ENCODE results near the gene CDC14A.
"Not testable (repeated sequence)": the region's sequence is repeated elsewhere in the genome, so short reads cannot be mapped to it uniquely, and the experiment has no call there.

CDC14A gene

DNA sequence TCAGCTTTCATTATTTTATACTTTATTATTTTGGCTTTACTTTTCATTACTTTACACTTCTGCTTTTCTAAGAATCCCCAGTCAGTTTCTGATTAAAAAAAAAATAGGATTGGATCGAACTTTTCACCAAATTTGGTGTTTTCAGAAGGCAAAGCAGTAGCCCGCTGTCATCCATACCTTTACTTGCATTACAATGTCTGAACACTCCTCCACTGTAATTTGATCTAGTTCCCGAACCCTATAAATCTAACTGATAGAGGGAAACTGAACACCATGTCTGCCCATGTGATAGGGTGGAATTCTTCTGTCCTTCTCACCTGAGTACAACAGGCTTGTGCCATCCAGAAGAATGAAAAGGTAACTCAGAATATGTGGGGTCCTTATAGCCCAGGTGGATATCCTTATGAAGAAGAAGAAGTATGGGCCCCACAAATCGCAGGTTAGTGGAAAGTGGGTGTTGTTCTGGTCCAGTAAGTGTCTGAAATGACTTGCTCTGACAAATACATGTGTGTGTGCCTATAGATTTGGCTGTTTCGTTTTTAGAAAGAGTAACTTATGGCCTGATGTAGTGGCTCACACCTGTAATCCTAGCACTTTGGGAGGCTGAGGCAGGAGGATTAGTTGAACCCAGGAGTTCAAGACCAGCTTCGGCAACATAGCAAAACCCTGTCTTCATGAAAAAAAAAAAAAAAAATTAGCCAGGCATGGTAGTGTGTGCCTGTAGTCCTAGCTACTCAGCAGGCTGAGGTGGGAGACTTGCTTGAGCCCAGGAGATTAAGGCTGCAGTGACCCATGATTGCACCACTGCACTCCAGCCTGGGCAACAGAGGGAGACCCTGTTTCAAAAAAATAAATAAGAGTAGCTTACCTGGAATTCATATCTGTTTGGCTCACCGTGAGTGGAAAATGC, 26.6 kb upstream of the CDC14A start:
- no peaks in the 10 kb centered on the region for H3K27me3 Mint-ChIP-seq
- peaks cover 14% of the 10 kb centered on the region for H3K4me1 Mint-ChIP-seq
- peaks cover 5 to 16% of the 10 kb centered on the region in 2 donors for H3K9me3 Mint-ChIP-seq
- ATAC-seq (no peak), DNase-seq (no peak)
- no peak overlapping the region for H3K4me3 Mint-ChIP-seq
- no peak overlapping the region for H3K27ac Mint-ChIP-seq

DNA sequence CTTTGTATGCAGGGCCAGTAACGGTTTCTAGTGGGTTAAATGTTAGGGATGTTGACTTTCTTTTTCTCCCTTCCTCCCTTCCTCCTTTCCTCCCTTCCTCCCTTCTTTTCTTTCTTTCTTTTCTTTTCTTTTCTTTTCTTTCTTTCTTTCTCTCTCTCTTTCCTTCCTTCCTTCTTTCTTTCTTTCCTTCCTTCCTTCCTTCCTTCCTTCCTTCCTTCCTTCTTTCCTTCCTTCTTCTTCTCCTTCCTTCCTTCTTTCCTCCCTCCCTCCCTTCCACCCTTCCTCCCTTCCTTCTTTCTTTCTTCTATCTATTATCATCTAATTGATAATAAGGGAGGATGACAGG, 26.0 kb upstream of the CDC14A start:
- not testable (repeated sequence) for H3K27me3 Mint-ChIP-seq, ATAC-seq, H3K4me3 Mint-ChIP-seq, DNase-seq, H3K27ac Mint-ChIP-seq
- peaks cover 14% of the 10 kb centered on the region for H3K4me1 Mint-ChIP-seq
- H3K9me3 Mint-ChIP-seq, result peaks cover 0 to 11% of the 10 kb centered on the region in 2 donors

- Mint-ChIP-seq H3K4me3 (no peak overlapping the region), H3K4me1 (peaks cover 5% of the 10 kb centered on the region), H3K27me3 (no peaks in the 10 kb centered on the region), H3K9me3 (peaks cover 0 to 5% of the 10 kb centered on the region in 2 donors), H3K27ac (no peak overlapping the region)
- DNase-seq, result no peak
- ATAC-seq, result no peak
Measured at GRCh38 chr1:100328133-100328532, 24.2 kb upstream of the CDC14A start.

- H3K4me1 Mint-ChIP-seq, H3K27me3 Mint-ChIP-seq, ATAC-seq, H3K27ac Mint-ChIP-seq, H3K9me3 Mint-ChIP-seq, H3K4me3 Mint-ChIP-seq, DNase-seq: not testable (repeated sequence)
Measured at GRCh38 chr1:100331146-100331545, 21.2 kb upstream of the CDC14A start.

DNA sequence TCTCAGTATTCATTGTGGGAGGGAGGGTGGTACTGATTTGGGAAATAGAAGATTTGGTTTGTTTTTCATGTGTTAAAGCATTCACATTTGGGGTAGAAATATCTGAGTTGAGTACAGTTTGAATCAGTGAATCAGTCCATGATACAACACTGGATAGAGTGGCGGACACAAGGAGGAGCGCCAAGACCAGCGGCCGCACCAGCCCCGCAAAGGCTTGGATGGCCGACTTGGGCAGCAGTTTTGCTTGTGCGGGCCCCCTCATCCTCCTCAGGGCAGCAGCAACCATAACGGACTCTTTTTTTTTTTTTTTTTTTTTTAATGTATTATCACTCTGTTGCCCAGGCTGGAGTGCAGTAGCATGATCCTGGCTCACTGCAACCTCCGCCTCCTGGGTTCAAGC, 20.0 kb upstream of the CDC14A start:
- H3K4me3 Mint-ChIP-seq, result no peak overlapping the region
- H3K27ac Mint-ChIP-seq, result no peak overlapping the region
- H3K4me1 Mint-ChIP-seq, result no peaks in the 10 kb centered on the region
- no peaks in the 10 kb centered on the region for H3K9me3 Mint-ChIP-seq
- no peak for ATAC-seq
- no peak for DNase-seq
- H3K27me3 Mint-ChIP-seq, result no peaks in the 10 kb centered on the region

DNA sequence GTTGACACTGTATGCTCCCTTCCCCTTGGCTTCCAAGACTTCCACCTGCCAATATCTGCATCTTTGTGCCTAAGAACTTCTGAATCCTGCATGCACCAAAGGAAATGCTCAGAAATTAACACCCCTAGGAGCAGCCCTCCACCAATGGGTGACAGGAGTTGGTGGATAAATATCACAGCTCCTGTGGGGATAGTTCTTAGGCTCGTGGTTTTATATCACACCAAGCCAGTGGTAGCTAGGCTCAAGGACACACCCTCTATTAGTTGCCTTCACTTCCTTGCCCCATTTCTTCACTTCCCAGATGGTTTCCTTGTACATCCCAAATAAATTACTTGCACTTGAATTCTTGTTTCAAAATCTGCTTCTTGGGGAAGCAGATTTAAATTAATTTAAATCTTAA, 16.9 kb upstream of the CDC14A start:
- ATAC-seq, result no peak
- no peaks in the 10 kb centered on the region for H3K27me3 Mint-ChIP-seq
- DNase-seq, result no peak
- no peak overlapping the region for H3K27ac Mint-ChIP-seq
- no peak overlapping the region for H3K4me3 Mint-ChIP-seq
- no peaks in the 10 kb centered on the region for H3K4me1 Mint-ChIP-seq
- no peaks in the 10 kb centered on the region for H3K9me3 Mint-ChIP-seq

GRCh38 chr1:100337878-100338277, 14.4 kb upstream of the CDC14A start:
- not testable (repeated sequence) for H3K9me3 Mint-ChIP-seq, H3K4me1 Mint-ChIP-seq, H3K27ac Mint-ChIP-seq, H3K4me3 Mint-ChIP-seq, ATAC-seq, DNase-seq, H3K27me3 Mint-ChIP-seq

- ATAC-seq, H3K4me1 Mint-ChIP-seq, H3K9me3 Mint-ChIP-seq, H3K4me3 Mint-ChIP-seq, DNase-seq, H3K27ac Mint-ChIP-seq, H3K27me3 Mint-ChIP-seq: not testable (repeated sequence)
Measured at GRCh38 chr1:100339735-100340134, 12.6 kb upstream of the CDC14A start.

- Mint-ChIP-seq H3K27me3 (no peaks in the 10 kb centered on the region), H3K27ac (no peak overlapping the region), H3K4me1 (no peaks in the 10 kb centered on the region), H3K4me3 (no peak overlapping the region), H3K9me3 (no peaks in the 10 kb centered on the region)
- ATAC-seq (no peak), DNase-seq (no peak)
Measured at GRCh38 chr1:100340494-100340893, 11.8 kb upstream of the CDC14A start.

- H3K9me3 Mint-ChIP-seq, result no peaks in the 10 kb centered on the region
- no peak overlapping the region for H3K4me3 Mint-ChIP-seq
- H3K27ac Mint-ChIP-seq, result no peak overlapping the region
- ATAC-seq (no peak), DNase-seq (no peak)
- H3K4me1 Mint-ChIP-seq, result no peaks in the 10 kb centered on the region
- H3K27me3 Mint-ChIP-seq, result no peaks in the 10 kb centered on the region
Measured at GRCh38 chr1:100342348-100342747, 10.0 kb upstream of the CDC14A start.

GRCh38 chr1:100343897-100344296, 8.4 kb upstream of the CDC14A start:
- ATAC-seq, result no peak
- no peak for DNase-seq
- Mint-ChIP-seq H3K4me1 (no peaks in the 10 kb centered on the region), H3K9me3 (no peaks in the 10 kb centered on the region), H3K27me3 (no peaks in the 10 kb centered on the region), H3K4me3 (no peak overlapping the region), H3K27ac (no peak overlapping the region)

DNA sequence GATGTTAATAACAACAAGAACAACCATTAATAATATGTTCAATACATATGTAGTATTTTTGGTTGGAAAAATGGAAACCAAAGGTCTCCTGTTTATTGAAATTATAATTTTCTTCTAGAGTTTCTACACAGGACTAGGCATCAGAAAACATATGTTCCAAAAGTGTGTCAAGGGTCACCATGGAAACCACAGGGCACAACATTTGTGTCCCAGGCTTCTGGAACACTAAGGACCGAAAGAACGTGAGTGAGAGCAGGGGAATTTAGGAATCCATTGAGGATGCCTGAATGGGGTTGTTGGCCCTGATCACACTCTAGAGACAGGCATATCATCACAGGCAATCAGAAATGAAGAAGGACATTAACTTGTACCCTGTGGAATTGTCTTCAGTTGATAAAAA, 7.5 kb upstream of the CDC14A start:
- Mint-ChIP-seq H3K4me3 (no peak overlapping the region), H3K27me3 (no peaks in the 10 kb centered on the region), H3K4me1 (no peaks in the 10 kb centered on the region), H3K9me3 (no peaks in the 10 kb centered on the region), H3K27ac (no peak overlapping the region)
- ATAC-seq, result no peak
- DNase-seq, result no peak

DNA sequence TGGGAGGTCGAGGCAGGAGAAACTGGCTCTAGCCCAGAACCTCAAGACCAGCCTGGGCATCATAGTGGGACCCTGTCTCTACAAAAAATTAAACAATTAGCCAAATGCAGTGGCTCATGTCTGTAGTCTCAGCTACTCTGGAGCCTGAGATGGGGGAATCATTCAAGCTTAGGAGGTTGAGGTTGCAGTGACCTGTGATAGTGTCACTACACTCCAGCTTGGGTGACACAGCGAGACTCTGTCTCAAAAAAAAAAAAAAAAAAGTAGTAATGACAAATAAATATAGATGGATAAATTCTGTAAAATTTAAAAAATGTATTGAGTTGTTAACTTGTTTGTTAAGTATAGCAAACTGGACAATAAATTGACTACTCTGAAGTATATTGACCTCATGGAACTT, 5.9 kb upstream of the CDC14A start:
- H3K27me3 Mint-ChIP-seq, result no peaks in the 10 kb centered on the region
- no peak overlapping the region for H3K4me3 Mint-ChIP-seq
- no peaks in the 10 kb centered on the region for H3K9me3 Mint-ChIP-seq
- peaks cover 5% of the 10 kb centered on the region for H3K4me1 Mint-ChIP-seq
- H3K27ac Mint-ChIP-seq, result no peak overlapping the region
- ATAC-seq (no peak), DNase-seq (no peak)

GRCh38 chr1:100347009-100347966, 5.0 kb upstream of the CDC14A start:
- no peaks in the 10 kb centered on the region for H3K27me3 Mint-ChIP-seq
- ATAC-seq, result no peak
- DNase-seq, result no peak
- H3K27ac Mint-ChIP-seq, result no peak overlapping the region
- H3K4me3 Mint-ChIP-seq, result no peak overlapping the region
- H3K9me3 Mint-ChIP-seq, result no peaks in the 10 kb centered on the region
- H3K4me1 Mint-ChIP-seq, result peaks cover 5% of the 10 kb centered on the region

- H3K27ac Mint-ChIP-seq, result no peak overlapping the region
Measured at GRCh38 chr1:100348549-100349144, 3.7 kb upstream of the CDC14A start.

GRCh38 chr1:100349246-100349645, 3.1 kb upstream of the CDC14A start:
- ATAC-seq (no peak), DNase-seq (no peak)
- H3K4me3 Mint-ChIP-seq, result no peak overlapping the region
- H3K4me1 Mint-ChIP-seq, result peaks cover 14% of the 10 kb centered on the region
- H3K27me3 Mint-ChIP-seq, result no peaks in the 10 kb centered on the region
- no peaks in the 10 kb centered on the region for H3K9me3 Mint-ChIP-seq
- no peak overlapping the region for H3K27ac Mint-ChIP-seq

More at GRCh38 chr1:100348549-100349144, 3.7 kb upstream of the CDC14A start:
- no peak for DNase-seq
- no peak for ATAC-seq
- H3K27me3 Mint-ChIP-seq, result no peaks in the 10 kb centered on the region
- no peaks in the 10 kb centered on the region for H3K9me3 Mint-ChIP-seq
- peaks cover 8% of the 10 kb centered on the region for H3K4me1 Mint-ChIP-seq
- no peak overlapping the region for H3K4me3 Mint-ChIP-seq
